Left lung (tissue), 10 donors: ENCODE measurements around the gene BANF2. TPM values are rescaled to one million over a fixed set of nuclear protein-coding genes. Genes with fewer than 3 reads are reported as not detected.

ENCODE experiments used
- ATAC-seq: fragments of 200-7000 bp; cut with Tn5 transposase; one replicate; pipeline ENCODE4 v1.9.1; 2020; ENCODE audit warnings: moderate library complexity
- DNase-seq, 4 donors: peaks; one replicate each; pipeline ENCODE4 v3.0.0-alpha.2; 2013 to 2020
- H3K27ac ChIP-seq, 2 donors: fragments of 200-600 bp; sonication (generic) in 1 of 2; one replicate each; pipeline versions ENCODE4 v1.5.0 to v1.8.0; 2020 to 2021
- H3K27me3 ChIP-seq, 2 donors: fragments of 200-600 bp; sonication (generic) in 1 of 2; one replicate each; pipeline versions ENCODE4 v1.5.0 to v1.8.0; 2020 to 2021
- H3K36me3 ChIP-seq, 2 donors: fragments of 200-600 bp; sonication (generic) in 1 of 2; one replicate each; pipeline versions ENCODE4 v1.5.0 to v1.8.0; 2020 to 2021
- H3K4me1 ChIP-seq, 2 donors: fragments of 200-600 bp; one replicate each; pipeline ENCODE4 v1.8.0; 2021
- H3K4me3 ChIP-seq, 2 donors: fragments of 200-600 bp; sonication (generic) in 1 of 2; one replicate each; pipeline versions ENCODE4 v1.5.0 to v1.8.0; 2020 to 2021; ENCODE audit warnings: mild to moderate bottlenecking in 1 of 2
- H3K9me3 ChIP-seq, 2 donors: fragments of 200-600 bp; sonication (generic) in 1 of 2; one replicate each; pipeline versions ENCODE4 v1.5.0 to v1.8.0; 2020 to 2021
- intact Hi-C, 2 donors: fragments of 100-400 bp; cut with DNase I; formaldehyde crosslinking; loops; one replicate each; pipeline versions ENCODE4 v1.11.2 to v1.14.2; 2022
- polyA plus RNA-seq, 6 donors: library from polyadenylated mRNA; unstranded; fragments of 120-200 nt; gene quantifications; one replicate each; pipeline ENCODE4 v1.2.1, GENCODE V29; 2013; ENCODE audit not compliant: insufficient read length in 6 of 6
- total RNA-seq, 2 donors: library from RNA; stranded (reverse); fragmentation: NEBNext Ultra II Directional; extraction: Animal tissue kit (Norgen Biotek cat#: 25700); gene quantifications; one replicate each; pipeline ENCODE4 v1.2.1, GENCODE V29; 2021
- TF ChIP-seq, protein P1 (sequence below), 2 donors: fragments of 200-600 bp; sonication (generic) in 1 of 2; IDR thresholded peaks; one replicate each; pipeline versions ENCODE4 v1.5.0 to v1.8.0; 2021; ENCODE audit warnings: antibody characterized with exemption in 2 of 2
- donor health status: DM: no; HTN: yes; CAD: no.
- donor health status: DM: no; HTN: no; CAD: no.

The BANF2 gene
- total and polyA plus RNA-seq, 8 donors = not detected

DNA sequence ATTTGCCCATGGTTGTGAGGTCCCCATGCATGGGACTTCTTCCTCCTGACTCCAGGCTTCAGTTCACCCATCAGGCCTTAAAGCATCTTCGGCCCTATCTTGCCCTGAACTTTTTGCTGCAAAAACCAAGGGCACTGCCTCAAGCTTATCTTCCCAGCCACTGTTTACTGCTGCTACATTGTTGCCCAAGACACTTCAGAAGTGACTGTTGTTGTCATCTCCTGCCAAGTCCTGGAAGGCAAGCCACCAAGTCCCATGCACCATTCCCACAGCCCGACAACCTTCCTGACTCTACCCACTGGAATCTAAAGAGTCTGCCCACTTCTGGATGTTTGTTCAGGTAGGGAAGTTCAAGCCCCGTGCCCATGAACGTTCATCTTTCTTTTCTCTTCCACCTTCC lies 12.4 kb downstream of the BANF2 start:
- no peaks in the 10 kb centered on the region for H3K36me3 ChIP-seq
- intact Hi-C loops = no loop called here
- ATAC-seq (no peak), DNase-seq (no peak)
- H3K4me1 ChIP-seq = no peaks in the 10 kb centered on the region
- no peaks in the 10 kb centered on the region for H3K9me3 ChIP-seq
- no peaks in the 10 kb centered on the region for H3K27me3 ChIP-seq
- H3K27ac ChIP-seq = no peak overlapping the region
- TF ChIP-seq, protein P1, sequence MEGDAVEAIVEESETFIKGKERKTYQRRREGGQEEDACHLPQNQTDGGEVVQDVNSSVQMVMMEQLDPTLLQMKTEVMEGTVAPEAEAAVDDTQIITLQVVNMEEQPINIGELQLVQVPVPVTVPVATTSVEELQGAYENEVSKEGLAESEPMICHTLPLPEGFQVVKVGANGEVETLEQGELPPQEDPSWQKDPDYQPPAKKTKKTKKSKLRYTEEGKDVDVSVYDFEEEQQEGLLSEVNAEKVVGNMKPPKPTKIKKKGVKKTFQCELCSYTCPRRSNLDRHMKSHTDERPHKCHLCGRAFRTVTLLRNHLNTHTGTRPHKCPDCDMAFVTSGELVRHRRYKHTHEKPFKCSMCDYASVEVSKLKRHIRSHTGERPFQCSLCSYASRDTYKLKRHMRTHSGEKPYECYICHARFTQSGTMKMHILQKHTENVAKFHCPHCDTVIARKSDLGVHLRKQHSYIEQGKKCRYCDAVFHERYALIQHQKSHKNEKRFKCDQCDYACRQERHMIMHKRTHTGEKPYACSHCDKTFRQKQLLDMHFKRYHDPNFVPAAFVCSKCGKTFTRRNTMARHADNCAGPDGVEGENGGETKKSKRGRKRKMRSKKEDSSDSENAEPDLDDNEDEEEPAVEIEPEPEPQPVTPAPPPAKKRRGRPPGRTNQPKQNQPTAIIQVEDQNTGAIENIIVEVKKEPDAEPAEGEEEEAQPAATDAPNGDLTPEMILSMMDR (IDR thresholded peaks at IDR 0.05) = no peak
- no peak overlapping the region for H3K4me3 ChIP-seq

DNA sequence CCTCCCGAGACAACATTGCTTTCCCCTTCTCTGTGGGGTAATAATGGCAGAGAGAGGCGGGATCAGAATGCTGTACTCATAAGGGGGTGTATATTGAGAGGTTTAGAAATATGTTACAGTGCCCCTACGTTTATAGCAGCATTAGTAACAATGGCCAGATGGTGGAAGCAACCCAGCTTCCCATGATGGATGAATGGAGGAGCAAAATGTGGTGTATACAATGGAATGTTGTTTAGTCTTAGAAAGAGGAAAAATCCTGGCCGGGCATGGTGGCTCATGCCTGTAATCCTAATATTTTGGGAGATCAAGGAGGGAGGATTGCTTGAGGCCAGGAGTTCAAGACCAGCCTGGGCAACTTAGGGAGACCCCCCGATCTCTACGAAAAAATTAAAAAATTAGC lies 12.9 kb downstream of the BANF2 start:
- no peaks in the 10 kb centered on the region for H3K36me3 ChIP-seq
- intact Hi-C loops = no loop called here
- DNase-seq (no peak), ATAC-seq (no peak)
- H3K27me3 ChIP-seq = no peaks in the 10 kb centered on the region
- TF ChIP-seq, protein P1 (IDR thresholded peaks at IDR 0.05) = no peak
- no peak overlapping the region for H3K4me3 ChIP-seq
- H3K4me1 ChIP-seq = no peaks in the 10 kb centered on the region
- H3K27ac ChIP-seq = no peak overlapping the region
- no peaks in the 10 kb centered on the region for H3K9me3 ChIP-seq

DNA sequence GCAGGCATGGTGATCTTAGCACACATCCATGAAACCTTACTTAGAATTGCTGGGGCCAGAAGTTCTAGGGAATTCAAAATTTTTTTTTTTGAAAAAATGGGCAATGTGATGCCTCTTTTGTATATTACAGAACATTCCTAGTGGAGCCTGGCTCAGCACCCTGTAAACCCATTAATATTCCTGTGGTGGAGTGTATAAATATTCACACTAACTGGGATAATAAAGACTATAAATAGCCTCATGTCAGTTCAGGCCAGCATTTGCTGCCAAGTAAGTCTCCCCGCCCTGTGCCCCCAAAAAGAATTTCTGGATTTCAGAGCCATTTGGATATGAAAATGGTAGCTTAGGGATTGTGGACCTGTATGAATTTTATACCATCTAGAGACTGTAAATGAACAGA lies 14.8 kb downstream of the BANF2 start:
- DNase-seq = no peak
- H3K27ac ChIP-seq = no peak overlapping the region
- H3K4me3 ChIP-seq = no peak overlapping the region
- no peaks in the 10 kb centered on the region for H3K27me3 ChIP-seq
- H3K9me3 ChIP-seq = no peaks in the 10 kb centered on the region
- TF ChIP-seq, protein P1 (IDR thresholded peaks at IDR 0.05) = no peak
- intact Hi-C loops = no loop called here
- no peaks in the 10 kb centered on the region for H3K36me3 ChIP-seq
- no peaks in the 10 kb centered on the region for H3K4me1 ChIP-seq
- ATAC-seq = no peak

DNA sequence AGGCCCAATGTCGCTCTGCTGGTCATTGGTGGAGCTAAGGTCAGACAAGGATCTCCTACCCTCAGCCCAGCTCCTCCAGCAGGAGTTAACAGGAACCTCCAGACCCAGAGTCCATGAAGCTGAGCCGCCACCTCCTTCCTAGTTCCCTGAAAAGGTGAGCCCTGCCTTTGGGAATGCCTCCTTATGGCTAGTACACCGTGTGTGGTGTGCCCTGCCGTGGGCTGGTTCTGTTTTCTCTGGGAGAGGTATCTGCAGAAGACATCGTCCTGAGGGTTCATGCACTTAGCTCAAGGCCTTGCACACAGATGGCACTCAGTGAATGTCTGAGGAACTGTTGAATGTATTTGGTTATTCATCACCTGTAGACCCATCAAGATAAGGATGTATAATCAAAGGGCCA lies 15.3 kb downstream of the BANF2 start:
- TF ChIP-seq, protein P1 (IDR thresholded peaks at IDR 0.05) = no peak
- H3K4me1 ChIP-seq = no peaks in the 10 kb centered on the region
- DNase-seq (no peak), ATAC-seq (no peak)
- H3K36me3 ChIP-seq = no peaks in the 10 kb centered on the region
- no peak overlapping the region for H3K27ac ChIP-seq
- no peaks in the 10 kb centered on the region for H3K9me3 ChIP-seq
- H3K4me3 ChIP-seq = no peak overlapping the region
- intact Hi-C loops = no loop called here
- H3K27me3 ChIP-seq = no peaks in the 10 kb centered on the region

DNA sequence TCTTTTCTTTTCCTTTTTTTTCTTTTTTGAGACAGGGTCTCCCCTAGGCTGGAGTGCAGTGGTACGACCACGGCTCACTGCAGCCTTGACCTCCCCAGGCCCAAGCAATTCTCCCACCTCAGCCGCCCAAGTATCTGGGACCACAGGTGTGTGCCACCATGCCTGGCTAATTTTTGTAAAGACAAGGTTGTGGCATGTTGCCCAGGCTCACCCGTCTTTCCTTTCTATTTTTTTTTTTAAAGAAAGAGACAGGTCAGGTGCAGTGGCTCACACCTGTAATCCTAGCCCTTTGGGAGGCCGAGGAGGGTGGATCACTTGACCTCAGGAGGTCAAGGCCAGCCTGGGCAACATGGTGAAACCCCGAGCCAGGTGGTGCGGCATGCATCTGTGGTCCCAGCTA lies 16.6 kb downstream of the BANF2 start:
- no peaks in the 10 kb centered on the region for H3K9me3 ChIP-seq
- no peaks in the 10 kb centered on the region for H3K27me3 ChIP-seq
- intact Hi-C loops = no loop called here
- no peak overlapping the region for H3K27ac ChIP-seq
- ATAC-seq = no peak
- no peaks in the 10 kb centered on the region for H3K36me3 ChIP-seq
- no peak overlapping the region for H3K4me3 ChIP-seq
- H3K4me1 ChIP-seq = no peaks in the 10 kb centered on the region
- TF ChIP-seq, protein P1 (IDR thresholded peaks at IDR 0.05) = no peak
- no peak for DNase-seq
